ENCODE results near the gene ETS2. TPM values are rescaled to one million over a fixed set of nuclear protein-coding genes. Genes with fewer than 3 reads are reported as not detected.

Gene ETS2
- polyA plus RNA-seq, 1 donor (not counting 4 experiments of a cell fraction or from before 2014, with no cell fraction given) = 58.5 TPM

DNA sequence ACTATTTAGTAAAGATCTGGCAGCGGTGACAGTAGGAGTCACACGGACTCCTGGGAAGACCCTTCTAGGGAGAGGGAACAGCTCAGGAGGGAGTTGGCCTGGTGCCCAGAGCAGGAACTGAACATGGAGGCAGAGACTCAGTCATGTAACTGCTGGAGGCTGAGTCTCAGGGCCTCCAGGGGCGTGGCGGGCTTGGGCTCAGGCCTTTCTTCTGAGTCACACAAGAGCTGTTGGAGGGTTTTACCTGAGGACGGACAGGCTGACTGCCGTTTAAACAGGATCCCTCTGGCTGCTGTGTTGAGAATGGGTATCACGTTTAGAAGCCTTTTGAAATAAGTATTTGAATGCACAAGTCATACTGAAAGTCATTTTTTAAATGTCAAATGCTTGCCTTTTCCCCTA lies 7.2 kb upstream of the ETS2 start:
- H3K36me3 ChIP-seq (ENCODE audit: control insufficient read depth in 2 of 2, extremely low read depth in 1 of 2, insufficient read depth in 2 of 2, low read length in 2 of 2) = no peaks in the 10 kb centered on the region
- H4K20me1 ChIP-seq (ENCODE audit: control insufficient read depth, extremely low read depth, insufficient read depth, low read length) = no peaks in the 10 kb centered on the region
- peak overlapping the region; percentile 64 for H3K4me2 ChIP-seq (ENCODE audit: control insufficient read depth, extremely low read depth, insufficient read depth, low read depth, low read length)
- no peak overlapping the region for H3K4me3 ChIP-seq (ENCODE audit: control insufficient read depth in 2 of 3, extremely low read depth in 1 of 3, insufficient read depth in 2 of 3, low read depth in 1 of 3, low read length in 3 of 3)
- H3K9me1 ChIP-seq (ENCODE audit: control insufficient read depth, extremely low read depth, insufficient read depth, low read length) = no peaks in the 10 kb centered on the region
- H3K9me3 ChIP-seq (ENCODE audit: control insufficient read depth, low read depth, low read length) = no peaks in the 10 kb centered on the region
- TF ChIP-seq EZH2 (IDR thresholded peaks at IDR 0.05; ENCODE audit: low read length) = no peak
- TF ChIP-seq, protein P1, sequence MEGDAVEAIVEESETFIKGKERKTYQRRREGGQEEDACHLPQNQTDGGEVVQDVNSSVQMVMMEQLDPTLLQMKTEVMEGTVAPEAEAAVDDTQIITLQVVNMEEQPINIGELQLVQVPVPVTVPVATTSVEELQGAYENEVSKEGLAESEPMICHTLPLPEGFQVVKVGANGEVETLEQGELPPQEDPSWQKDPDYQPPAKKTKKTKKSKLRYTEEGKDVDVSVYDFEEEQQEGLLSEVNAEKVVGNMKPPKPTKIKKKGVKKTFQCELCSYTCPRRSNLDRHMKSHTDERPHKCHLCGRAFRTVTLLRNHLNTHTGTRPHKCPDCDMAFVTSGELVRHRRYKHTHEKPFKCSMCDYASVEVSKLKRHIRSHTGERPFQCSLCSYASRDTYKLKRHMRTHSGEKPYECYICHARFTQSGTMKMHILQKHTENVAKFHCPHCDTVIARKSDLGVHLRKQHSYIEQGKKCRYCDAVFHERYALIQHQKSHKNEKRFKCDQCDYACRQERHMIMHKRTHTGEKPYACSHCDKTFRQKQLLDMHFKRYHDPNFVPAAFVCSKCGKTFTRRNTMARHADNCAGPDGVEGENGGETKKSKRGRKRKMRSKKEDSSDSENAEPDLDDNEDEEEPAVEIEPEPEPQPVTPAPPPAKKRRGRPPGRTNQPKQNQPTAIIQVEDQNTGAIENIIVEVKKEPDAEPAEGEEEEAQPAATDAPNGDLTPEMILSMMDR (optimal IDR thresholded peaks at IDR 0.05 in 1 of 3, IDR thresholded peaks at IDR 0.05 in 1 of 3, conservative IDR thresholded peaks at IDR 0.05 in 1 of 3; ENCODE audit: extremely low read depth in 1 of 3, insufficient read depth in 2 of 3, low read length in 3 of 3) = peak in 1 of 3 experiments; percentile 15
- dilution Hi-C loops (cut with MboI; ENCODE audit: extremely low pct_ligation_motif_present, low sequenced_read_pairs) = no loop called here
- peak overlapping the region; percentile 86 for H3K27ac ChIP-seq (ENCODE audit: control insufficient read depth, insufficient read depth, low read length)
- H2AFZ ChIP-seq (ENCODE audit: control insufficient read depth, low read length) = peak overlapping the region; percentile 34
- peaks cover 51% of the 10 kb centered on the region for H3K4me1 ChIP-seq (ENCODE audit: control insufficient read depth, extremely low read depth, insufficient read depth, low read length)
- DNase-seq (ENCODE audit: low read depth, low spot score) (peak; percentile 83), FAIRE-seq (peak; percentile 90)
- no peaks in the 10 kb centered on the region for H3K79me2 ChIP-seq (ENCODE audit: control insufficient read depth, insufficient read depth, low read length)
- peak overlapping the region; percentile 64 for H3K9ac ChIP-seq (ENCODE audit: control insufficient read depth, extremely low read depth, insufficient read depth, low read length)
- H3K27me3 ChIP-seq (ENCODE audit: control insufficient read depth, extremely low read depth, insufficient read depth, low read length) = no peaks in the 10 kb centered on the region

DNA sequence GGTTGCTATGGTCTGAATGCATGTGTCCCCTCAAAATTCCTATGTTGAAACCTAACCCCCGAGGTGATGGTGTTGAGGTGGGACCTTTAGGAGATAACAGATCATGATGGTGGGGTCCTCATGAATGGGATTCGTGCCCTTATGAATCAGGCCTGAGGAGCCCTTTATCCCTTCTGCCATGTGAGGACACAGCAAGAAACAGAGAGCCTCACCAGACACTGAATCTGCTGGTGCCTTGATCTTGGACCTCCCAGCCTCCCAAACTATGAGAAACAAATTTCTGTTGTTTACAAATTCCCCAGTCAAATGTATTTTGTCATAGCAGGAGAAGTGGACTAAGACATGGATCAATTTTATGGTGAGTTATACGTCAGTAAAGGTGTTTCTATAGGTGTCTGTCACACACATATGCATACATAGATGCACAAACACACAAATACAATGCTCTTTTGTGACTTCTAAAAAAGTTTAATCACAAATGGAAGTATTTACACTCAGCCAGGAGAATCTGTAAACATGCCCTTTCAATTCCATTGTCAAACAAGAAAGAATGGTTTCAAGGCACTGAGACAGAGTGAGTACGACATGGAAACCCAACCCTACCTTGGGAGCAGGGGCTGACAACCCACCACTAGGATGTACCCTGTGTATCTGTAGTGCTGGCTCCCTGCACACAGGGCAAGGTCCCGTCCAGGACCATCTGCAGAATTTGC lies 5.5 kb upstream of the ETS2 start:
- Histone ChIP-seq H3K9me1 (ENCODE audit: control insufficient read depth, extremely low read depth, insufficient read depth, low read length) (no peaks in the 10 kb centered on the region), H3K27me3 (ENCODE audit: control insufficient read depth, extremely low read depth, insufficient read depth, low read length) (no peaks in the 10 kb centered on the region), H3K4me2 (ENCODE audit: control insufficient read depth, extremely low read depth, insufficient read depth, low read depth, low read length) (no peak overlapping the region), H3K36me3 (ENCODE audit: control insufficient read depth in 2 of 2, extremely low read depth in 1 of 2, insufficient read depth in 2 of 2, low read length in 2 of 2) (no peaks in the 10 kb centered on the region), H3K4me1 (ENCODE audit: control insufficient read depth, extremely low read depth, insufficient read depth, low read length) (peaks cover 57% of the 10 kb centered on the region), H3K79me2 (ENCODE audit: control insufficient read depth, insufficient read depth, low read length) (no peaks in the 10 kb centered on the region), H3K4me3 (ENCODE audit: control insufficient read depth in 2 of 3, extremely low read depth in 1 of 3, insufficient read depth in 2 of 3, low read depth in 1 of 3, low read length in 3 of 3) (no peak overlapping the region), H3K27ac (ENCODE audit: control insufficient read depth, insufficient read depth, low read length) (no peak overlapping the region), H3K9ac (ENCODE audit: control insufficient read depth, extremely low read depth, insufficient read depth, low read length) (no peak overlapping the region), H4K20me1 (ENCODE audit: control insufficient read depth, extremely low read depth, insufficient read depth, low read length) (no peaks in the 10 kb centered on the region), H3K9me3 (ENCODE audit: control insufficient read depth, low read depth, low read length) (no peaks in the 10 kb centered on the region), H2AFZ (ENCODE audit: control insufficient read depth, low read length) (no peak overlapping the region)
- no peak for DNase-seq (ENCODE audit: low read depth, low spot score)
- dilution Hi-C loops (cut with MboI; ENCODE audit: extremely low pct_ligation_motif_present, low sequenced_read_pairs) = no loop called here
- FAIRE-seq = no peak
- no peak for TF ChIP-seq EZH2 (IDR thresholded peaks at IDR 0.05; ENCODE audit: low read length)
- TF ChIP-seq, protein P1 (optimal IDR thresholded peaks at IDR 0.05 in 1 of 3, IDR thresholded peaks at IDR 0.05 in 1 of 3, conservative IDR thresholded peaks at IDR 0.05 in 1 of 3; ENCODE audit: extremely low read depth in 1 of 3, insufficient read depth in 2 of 3, low read length in 3 of 3) = no peak
